ENCODE measurements around the gene SLC14A1. TPM values are rescaled to one million over a fixed set of nuclear protein-coding genes. Genes with fewer than 3 reads are reported as not detected.
A peak's percentile ranks its signal among the peaks of the same experiment; 100 is the strongest.

Gene SLC14A1
- total and polyA plus RNA-seq, 2 donors (not counting 1 experiment from before 2014, with no cell fraction given) = 5.8 to 6.4 TPM

DNA sequence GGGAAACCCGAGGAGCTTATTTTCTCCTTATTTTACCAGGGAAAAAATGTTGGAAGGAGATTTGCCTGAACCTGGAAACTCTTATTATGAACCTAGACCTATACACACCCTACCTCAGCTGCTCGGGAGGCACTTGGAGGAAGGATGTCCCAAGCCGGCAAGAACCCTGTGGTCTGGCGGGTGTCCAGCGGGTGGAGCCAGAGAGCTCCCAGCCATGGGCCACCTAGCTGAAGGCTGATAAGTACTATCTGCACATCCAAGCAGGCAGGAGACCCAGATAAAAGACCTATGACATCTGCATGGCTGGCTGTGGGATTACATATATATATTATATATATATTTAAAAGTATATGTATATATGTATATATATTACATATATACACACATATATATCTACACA, 1.1 kb upstream of the SLC14A1 start:
- peaks cover 0 to 3% of the 10 kb centered on the region in 2 experiments for H3K36me3 ChIP-seq (replicated peaks in 1 of 2; ENCODE audit: control extremely low read depth in 1 of 2, control insufficient read depth in 1 of 2, extremely low read depth in 1 of 2, insufficient read depth in 2 of 2, low read length in 1 of 2)
- H3K27me3 ChIP-seq (replicated peaks in 1 of 4; ENCODE audit: control extremely low read depth in 1 of 4, control insufficient read depth in 3 of 4, insufficient read depth in 4 of 4, low read length in 3 of 4) = no peaks in the 10 kb centered on the region
- no peak overlapping the region for H2AFZ ChIP-seq (ENCODE audit: insufficient read depth, low read depth, low read length, poor library complexity, severe bottlenecking)
- DNase-seq (peak; percentile 46), ATAC-seq (ENCODE audit: low read depth) (peak; percentile 69)
- WGBS (ENCODE audit: insufficient coverage) = 0% methylated on average over 3 of the region's 5 CpGs
- intact Hi-C loops (cut with micrococcal nuclease) = loop anchor here (2.0 kb wide), 1 partner anchor 58 kb away; no protein-coding TSS in a partner anchor
- no peaks in the 10 kb centered on the region for H3K79me2 ChIP-seq (ENCODE audit: control insufficient read depth, insufficient read depth, low read length)
- no peaks in the 10 kb centered on the region for H3K4me1 Mint-ChIP-seq
- no peak overlapping the region for H3K27ac ChIP-seq (ENCODE audit: low read length in 2 of 2)
- H3K4me3 ChIP-seq (ENCODE audit: control extremely low read depth in 1 of 5, extremely low read depth in 1 of 5, insufficient read depth in 1 of 5, low read depth in 2 of 5, low read length in 4 of 5) = no peak overlapping the region
- H3K4me2 ChIP-seq (replicated peaks; ENCODE audit: low read depth, low read length, poor library complexity, severe bottlenecking) = no peak overlapping the region
- H3K9me3 ChIP-seq (ENCODE audit: control extremely low read depth in 1 of 3, control insufficient read depth in 2 of 3, insufficient read depth in 1 of 3, low read length in 2 of 3) = no peaks in the 10 kb centered on the region
- H3K4me3 Mint-ChIP-seq = no peak overlapping the region
- no peaks in the 10 kb centered on the region for H3K9me3 Mint-ChIP-seq (ENCODE audit: insufficient read depth)
- H3K27me3 Mint-ChIP-seq = peaks cover 6% of the 10 kb centered on the region
- no peak for TF ChIP-seq EZH2 (IDR thresholded peaks at IDR 0.05; ENCODE audit: borderline replicate concordance, insufficient read depth, low read depth, low read length, poor library complexity, severe bottlenecking)
- TF ChIP-seq, protein P1, sequence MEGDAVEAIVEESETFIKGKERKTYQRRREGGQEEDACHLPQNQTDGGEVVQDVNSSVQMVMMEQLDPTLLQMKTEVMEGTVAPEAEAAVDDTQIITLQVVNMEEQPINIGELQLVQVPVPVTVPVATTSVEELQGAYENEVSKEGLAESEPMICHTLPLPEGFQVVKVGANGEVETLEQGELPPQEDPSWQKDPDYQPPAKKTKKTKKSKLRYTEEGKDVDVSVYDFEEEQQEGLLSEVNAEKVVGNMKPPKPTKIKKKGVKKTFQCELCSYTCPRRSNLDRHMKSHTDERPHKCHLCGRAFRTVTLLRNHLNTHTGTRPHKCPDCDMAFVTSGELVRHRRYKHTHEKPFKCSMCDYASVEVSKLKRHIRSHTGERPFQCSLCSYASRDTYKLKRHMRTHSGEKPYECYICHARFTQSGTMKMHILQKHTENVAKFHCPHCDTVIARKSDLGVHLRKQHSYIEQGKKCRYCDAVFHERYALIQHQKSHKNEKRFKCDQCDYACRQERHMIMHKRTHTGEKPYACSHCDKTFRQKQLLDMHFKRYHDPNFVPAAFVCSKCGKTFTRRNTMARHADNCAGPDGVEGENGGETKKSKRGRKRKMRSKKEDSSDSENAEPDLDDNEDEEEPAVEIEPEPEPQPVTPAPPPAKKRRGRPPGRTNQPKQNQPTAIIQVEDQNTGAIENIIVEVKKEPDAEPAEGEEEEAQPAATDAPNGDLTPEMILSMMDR (IDR thresholded peaks at IDR 0.05) = peak; percentile 78
- H3K27ac Mint-ChIP-seq = no peak overlapping the region
- ChIA-PET CTCF (interaction anchor here (0.6 to 7.5 kb wide), 10 partner anchors 9 to 424 kb away, joined by 3 to 70 read pairs (median 8); no protein-coding TSS in a partner anchor), POLR2A (no interaction called here)
- H4K20me1 ChIP-seq (ENCODE audit: control insufficient read depth, insufficient read depth, low read length, poor library complexity, severe bottlenecking) = no peaks in the 10 kb centered on the region
- H3K9ac ChIP-seq (ENCODE audit: low read length) = no peak overlapping the region
- H3K4me1 ChIP-seq (ENCODE audit: control insufficient read depth in 2 of 2, insufficient read depth in 2 of 2, low read length in 2 of 2) = no peaks in the 10 kb centered on the region

DNA sequence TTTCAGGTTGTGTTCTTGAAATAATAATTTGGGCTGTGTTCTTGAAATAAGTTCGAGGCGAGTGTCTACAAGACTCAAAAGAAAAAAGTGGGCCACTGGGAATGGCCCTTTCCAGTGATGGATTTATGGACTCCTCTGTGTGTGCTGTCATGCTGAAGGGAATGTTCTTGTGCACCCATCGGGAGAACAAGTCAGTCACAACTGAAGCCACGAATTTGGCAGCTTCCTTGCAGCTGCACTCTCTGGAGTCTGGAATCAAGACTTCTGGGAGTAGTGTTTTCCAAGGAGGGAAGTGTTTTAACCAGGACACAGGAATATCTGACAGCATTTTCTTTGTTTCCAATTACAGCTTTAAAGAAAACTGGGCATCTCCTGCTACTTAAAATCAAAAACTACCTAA, 620 bp downstream of the SLC14A1 start:
- Histone ChIP-seq H3K27ac (ENCODE audit: low read length in 2 of 2) (no peak overlapping the region), H4K20me1 (ENCODE audit: control insufficient read depth, insufficient read depth, low read length, poor library complexity, severe bottlenecking) (no peaks in the 10 kb centered on the region), H3K36me3 (replicated peaks in 1 of 2; ENCODE audit: control extremely low read depth in 1 of 2, control insufficient read depth in 1 of 2, extremely low read depth in 1 of 2, insufficient read depth in 2 of 2, low read length in 1 of 2) (peaks cover 0 to 3% of the 10 kb centered on the region in 2 experiments), H3K27me3 (replicated peaks in 1 of 4; ENCODE audit: control extremely low read depth in 1 of 4, control insufficient read depth in 3 of 4, insufficient read depth in 4 of 4, low read length in 3 of 4) (no peaks in the 10 kb centered on the region), H3K9ac (ENCODE audit: low read length) (no peak overlapping the region), H3K4me3 (ENCODE audit: control extremely low read depth in 1 of 5, extremely low read depth in 1 of 5, insufficient read depth in 1 of 5, low read depth in 2 of 5, low read length in 4 of 5) (no peak overlapping the region), H3K9me3 (ENCODE audit: control extremely low read depth in 1 of 3, control insufficient read depth in 2 of 3, insufficient read depth in 1 of 3, low read length in 2 of 3) (no peaks in the 10 kb centered on the region), H3K79me2 (ENCODE audit: control insufficient read depth, insufficient read depth, low read length) (no peaks in the 10 kb centered on the region), H2AFZ (ENCODE audit: insufficient read depth, low read depth, low read length, poor library complexity, severe bottlenecking) (no peak overlapping the region), H3K4me2 (replicated peaks; ENCODE audit: low read depth, low read length, poor library complexity, severe bottlenecking) (no peak overlapping the region), H3K4me1 (ENCODE audit: control insufficient read depth in 2 of 2, insufficient read depth in 2 of 2, low read length in 2 of 2) (no peaks in the 10 kb centered on the region)
- 73% methylated on average over 4 of the region's 4 CpGs for WGBS (ENCODE audit: insufficient coverage)
- no peak for TF ChIP-seq EZH2 (IDR thresholded peaks at IDR 0.05; ENCODE audit: borderline replicate concordance, insufficient read depth, low read depth, low read length, poor library complexity, severe bottlenecking)
- TF ChIP-seq, protein P1 (IDR thresholded peaks at IDR 0.05) = no peak
- POLR2A ChIA-PET = no interaction called here
- CTCF ChIA-PET = interaction anchor here (1.2 to 7.5 kb wide), 5 partner anchors 13 to 154 kb away, joined by 3 to 70 read pairs (median 5); no protein-coding TSS in a partner anchor
- no peak overlapping the region for H3K27ac Mint-ChIP-seq
- intact Hi-C loops (cut with micrococcal nuclease) = no loop called here
- DNase-seq = no peak
- H3K4me1 Mint-ChIP-seq = no peaks in the 10 kb centered on the region
- no peak overlapping the region for H3K4me3 Mint-ChIP-seq
- H3K9me3 Mint-ChIP-seq (ENCODE audit: insufficient read depth) = no peaks in the 10 kb centered on the region
- peaks cover 6% of the 10 kb centered on the region for H3K27me3 Mint-ChIP-seq
- no peak for ATAC-seq (ENCODE audit: low read depth)
